T-helper 9 cell (primary cell): ENCODE results near the gene IGFBP1.

ENCODE experiments used
- DNase-seq: peaks from one replicate; pipeline ENCODE4 v3.0.0-alpha.2; 2020

Gene IGFBP1

GRCh38 chr7:45909561-45909960 is 21.3 kb downstream of the IGFBP1 start:
- DNase-seq, result no peak

- no peak for DNase-seq
Observed at GRCh38 chr7:45910855-45911254, 22.6 kb downstream of the IGFBP1 start.

GRCh38 chr7:45911311-45911710 is 23.0 kb downstream of the IGFBP1 start:
- DNase-seq, result no peak

GRCh38 chr7:45912972-45913371 is 24.7 kb downstream of the IGFBP1 start:
- DNase-seq, result no peak

GRCh38 chr7:45914911-45915310 is 26.6 kb downstream of the IGFBP1 start:
- DNase-seq, result no peak

GRCh38 chr7:45915606-45916005 is 27.3 kb downstream of the IGFBP1 start:
- no peak for DNase-seq

GRCh38 chr7:45917064-45917463 is 28.8 kb downstream of the IGFBP1 start:
- no peak for DNase-seq

- peak; percentile 73 for DNase-seq
Observed at GRCh38 chr7:45917658-45918057, 29.4 kb downstream of the IGFBP1 start.

- DNase-seq, result no peak
Observed at GRCh38 chr7:45918556-45918955, 30.3 kb downstream of the IGFBP1 start.

GRCh38 chr7:45919231-45919784 is 31.0 kb downstream of the IGFBP1 start:
- DNase-seq, result no peak

GRCh38 chr7:45919993-45920459 is 31.7 kb downstream of the IGFBP1 start:
- no peak for DNase-seq

GRCh38 chr7:45920502-45921380 is 32.5 kb downstream of the IGFBP1 start, which contains the start of gene IGFBP3:
Gene IGFBP3, minus strand, starts transcription at chr7:45921272. Its CDS starts 132 bp downstream, at chr7:45921140.
- no peak for DNase-seq

- no peak for DNase-seq
Observed at GRCh38 chr7:45921381-45921698, 33.1 kb downstream of the IGFBP1 start.

GRCh38 chr7:45921699-45922519 is 33.6 kb downstream of the IGFBP1 start:
- no peak for DNase-seq

GRCh38 chr7:45922810-45923209 is 34.5 kb downstream of the IGFBP1 start:
- DNase-seq, result no peak

GRCh38 chr7:45923290-45923689 is 35.0 kb downstream of the IGFBP1 start:
- no peak for DNase-seq

GRCh38 chr7:45923818-45924217 is 35.5 kb downstream of the IGFBP1 start:
- no peak for DNase-seq

- no peak for DNase-seq
Observed at GRCh38 chr7:45924283-45924682, 36.0 kb downstream of the IGFBP1 start.

- DNase-seq, result no peak
Observed at GRCh38 chr7:45927721-45928120, 39.4 kb downstream of the IGFBP1 start.

GRCh38 chr7:45930967-45931366 is 42.7 kb downstream of the IGFBP1 start:
- no peak for DNase-seq

- DNase-seq, result no peak
Observed at GRCh38 chr7:45937301-45937700, 49.0 kb downstream of the IGFBP1 start.

- no peak for DNase-seq
Observed at GRCh38 chr7:45937862-45938261, 49.6 kb downstream of the IGFBP1 start.

- no peak for DNase-seq
Observed at GRCh38 chr7:45938626-45939302, 50.5 kb downstream of the IGFBP1 start.
